Caco-2 (cell line): ENCODE measurements around the gene LRWD1. TPM values are rescaled to one million over a fixed set of nuclear protein-coding genes. Genes with fewer than 3 reads are reported as not detected.

ENCODE experiments used
- BruUV-seq: library from RNA; stranded (reverse); fragments of 400-500 nt; replicated peaks from 2 replicates; lab custom pipeline; 2021; lab: Mats Ljungman, UMichigan
- CTCF ChIA-PET: fragments of 300-600 bp; sonication (Branson Sonifier 250); formaldehyde crosslinking; loops from one replicate; lab custom pipeline; 2022; ENCODE audit warnings: antibody characterized with exemption; lab: Charles Lee
- POLR2A ChIA-PET: fragments of 300-600 bp; sonication (Branson Sonifier 250); formaldehyde crosslinking; loops from one replicate; lab custom pipeline; 2022; ENCODE audit warnings: antibody characterized with exemption; lab: Charles Lee
- DNase-seq, 2 experiments: peaks; one replicate each; pipeline versions ENCODE4 v3.0.0 to v3.0.0-alpha.2; 2020 to 2022
- H3K27me3 ChIP-seq: replicated peaks from 2 replicates; pipeline ENCODE4 v1.6.0; 2011; ENCODE audit warnings: low read length; ENCODE audit not compliant: control insufficient read depth, insufficient read depth
- H3K36me3 ChIP-seq: 2 replicates; pipeline ENCODE4 v1.5.1; 2011; ENCODE audit warnings: low read length; ENCODE audit not compliant: control insufficient read depth, insufficient read depth
- H3K4me1 ChIP-seq: fragments of 250-450 bp; sonication (Bioruptor Pico); 2 replicates; pipeline ENCODE4 v1.5.1; 2020; ENCODE audit warnings: mild to moderate bottlenecking
- H3K4me3 ChIP-seq: 2 replicates; pipeline ENCODE4 v1.5.1; 2011; ENCODE audit warnings: low read depth, mild to moderate bottlenecking, control low read depth, low read length
- H3K9me3 ChIP-seq: fragments of 250-450 bp; sonication (Bioruptor Pico); 2 replicates; pipeline ENCODE4 v1.5.1; 2020; ENCODE audit warnings: mild to moderate bottlenecking, moderate library complexity
- H3K27ac Mint-ChIP-seq: one replicate; pipeline ENCODE4 v1.8.0; 2022; ENCODE audit warnings: mixed read lengths; ENCODE audit not compliant: unreplicated experiment
- H3K27me3 Mint-ChIP-seq: one replicate; pipeline ENCODE4 v1.8.0; 2022; ENCODE audit warnings: mixed read lengths; ENCODE audit not compliant: insufficient read depth, unreplicated experiment
- H3K36me3 Mint-ChIP-seq: one replicate; pipeline ENCODE4 v1.8.0; 2022; ENCODE audit warnings: mild to moderate bottlenecking, mixed read lengths; ENCODE audit not compliant: insufficient read depth, unreplicated experiment
- H3K4me1 Mint-ChIP-seq: one replicate; pipeline ENCODE4 v1.8.0; 2022; ENCODE audit warnings: low read depth, mixed read lengths; ENCODE audit not compliant: unreplicated experiment
- H3K4me3 Mint-ChIP-seq: one replicate; pipeline ENCODE4 v1.8.0; 2022; ENCODE audit warnings: mild to moderate bottlenecking, moderate library complexity, mixed read lengths; ENCODE audit not compliant: unreplicated experiment
- H3K9me3 Mint-ChIP-seq: one replicate; pipeline ENCODE4 v1.8.0; 2022; ENCODE audit warnings: mixed read lengths; ENCODE audit not compliant: unreplicated experiment
- CTCF ChIP-seq, 2 experiments: fragments of 200-600 bp in 1 of 2; IDR thresholded peaks; 1 replicate in 1 of 2; 2 replicates in 1 of 2; pipeline versions ENCODE4 v1.5.1 to v1.8.0; 2011 to 2022; ENCODE audit warnings: antibody characterized with exemption in 1 of 2, control low read depth in 1 of 2, inconsistent platforms in 1 of 2, low read depth in 1 of 2, low read length in 1 of 2, mild to moderate bottlenecking in 1 of 2, moderate library complexity in 1 of 2; ENCODE audit not compliant: insufficient read depth in 1 of 2, severe bottlenecking in 1 of 2, unreplicated experiment in 1 of 2
- intact Hi-C: fragments of 100-400 bp; cut with micrococcal nuclease; formaldehyde crosslinking; loops from one replicate; pipeline ENCODE4 v1.10.0; 2022; ENCODE audit not compliant: unreplicated experiment
- total RNA-seq: library from RNA; stranded (reverse); gene quantifications from 2 replicates; pipeline ENCODE4 v1.2.3, GENCODE V29; 2022

The LRWD1 gene
- total RNA-seq, 1 experiment from 2014 or later: 23.6 TPM

DNA sequence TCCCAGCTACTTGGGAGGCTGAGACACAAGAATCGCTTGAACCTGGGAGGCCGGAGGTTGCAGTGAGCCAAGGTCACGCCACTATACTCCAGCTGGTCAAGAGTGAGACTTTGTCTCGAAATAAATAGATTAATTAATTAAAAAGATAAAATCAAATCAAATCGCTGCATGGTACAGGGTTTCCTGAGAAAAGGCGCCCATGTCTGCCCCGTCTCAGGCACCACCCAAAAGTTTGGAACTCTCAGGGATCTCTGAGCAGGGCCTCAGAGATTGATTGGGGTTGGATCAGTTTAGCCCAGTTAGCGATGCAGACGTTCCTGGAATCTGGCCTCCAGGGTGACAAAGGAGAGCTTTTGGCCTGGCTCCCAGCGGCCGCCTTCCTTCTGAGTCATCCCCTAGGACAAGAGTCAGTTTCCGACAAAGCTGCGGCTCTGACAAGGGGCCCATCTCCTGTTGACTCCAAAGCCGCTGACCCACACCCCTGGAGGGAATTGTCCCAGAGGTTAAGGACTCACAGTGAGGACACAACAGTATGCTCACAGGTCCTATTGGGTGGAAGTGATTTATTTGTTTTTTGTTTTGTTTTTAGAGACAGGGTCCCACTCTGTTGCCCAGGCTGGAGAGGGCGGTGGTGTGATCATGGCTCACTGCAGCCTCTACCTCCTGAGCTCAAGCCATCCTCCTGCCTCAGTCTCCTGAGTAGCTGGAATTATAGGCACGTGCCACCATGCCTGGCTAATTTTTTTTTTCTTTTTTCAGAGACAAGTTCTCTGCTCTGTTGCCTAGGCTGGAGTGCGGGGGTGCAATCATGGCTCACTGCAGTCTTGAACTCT is 24.6 kb upstream of the LRWD1 start:
- DNase-seq: peak; percentile 48 to 68
- H3K4me1 Mint-ChIP-seq: no peaks in the 10 kb centered on the region
- no peaks in the 10 kb centered on the region for H3K27me3 Mint-ChIP-seq
- no TSS peak for BruUV-seq
- ChIA-PET CTCF (no interaction called here), POLR2A (no interaction called here)
- intact Hi-C loops: no loop called here
- Histone ChIP-seq H3K9me3 (no peaks in the 10 kb centered on the region), H3K36me3 (no peaks in the 10 kb centered on the region), H3K27me3 (no peaks in the 10 kb centered on the region), H3K4me3 (no peak overlapping the region), H3K4me1 (peaks cover 7% of the 10 kb centered on the region; the same call in 1 of the 2 replicates)
- no peak overlapping the region for H3K4me3 Mint-ChIP-seq
- TF ChIP-seq CTCF (IDR thresholded peaks at IDR 0.05; ENCODE audit: insufficient read depth in 1 of 2, low read depth in 1 of 2, low read length in 1 of 2, severe bottlenecking in 1 of 2, unreplicated experiment in 1 of 2): no peak
- H3K9me3 Mint-ChIP-seq: no peaks in the 10 kb centered on the region
- peaks cover 10% of the 10 kb centered on the region for H3K36me3 Mint-ChIP-seq
- H3K27ac Mint-ChIP-seq: no peak overlapping the region

DNA sequence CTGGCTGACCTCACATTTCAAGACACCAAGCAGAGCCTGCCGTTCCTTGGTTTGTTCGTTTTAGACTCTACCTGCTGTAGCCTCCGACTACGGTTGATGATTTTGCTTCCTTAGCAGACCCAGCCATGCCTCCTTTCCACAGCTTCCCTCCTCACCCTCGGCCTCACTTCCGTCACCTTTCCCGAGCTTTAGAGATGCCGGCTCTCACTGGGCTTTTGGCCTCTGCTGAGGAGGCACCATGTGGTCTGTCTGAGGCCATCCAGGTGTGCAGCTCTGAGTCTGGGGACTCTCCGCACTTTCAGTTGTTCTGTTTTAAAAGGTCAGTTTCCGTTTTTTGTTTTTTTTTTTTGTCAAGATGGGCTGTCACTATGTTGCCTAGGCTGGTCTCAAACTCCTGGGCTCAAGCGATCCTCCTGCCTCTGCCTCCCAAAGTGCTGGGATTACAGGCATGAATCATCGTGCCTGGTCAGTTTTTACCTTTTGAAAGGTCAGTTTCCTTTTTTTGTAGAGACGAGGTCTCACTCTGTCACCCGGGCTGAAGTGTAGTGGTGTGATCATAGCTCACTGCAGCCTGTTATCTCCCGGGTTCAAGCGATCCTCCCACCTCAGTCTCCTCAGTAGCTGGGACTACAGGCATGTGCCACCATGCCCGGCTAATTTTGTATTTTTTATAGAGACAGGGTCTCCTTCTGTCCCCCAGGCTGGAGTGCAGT is 19.7 kb upstream of the LRWD1 start:
- Histone ChIP-seq H3K4me3 (no peak overlapping the region), H3K4me1 (peaks cover 4% of the 10 kb centered on the region; the same call in 1 of the 2 replicates), H3K36me3 (no peaks in the 10 kb centered on the region), H3K9me3 (no peaks in the 10 kb centered on the region), H3K27me3 (no peaks in the 10 kb centered on the region)
- no peak for TF ChIP-seq CTCF (IDR thresholded peaks at IDR 0.05; ENCODE audit: insufficient read depth in 1 of 2, low read depth in 1 of 2, low read length in 1 of 2, severe bottlenecking in 1 of 2, unreplicated experiment in 1 of 2)
- no peak overlapping the region for H3K4me3 Mint-ChIP-seq
- CTCF ChIA-PET: no interaction called here
- peaks cover 10% of the 10 kb centered on the region for H3K36me3 Mint-ChIP-seq
- no peaks in the 10 kb centered on the region for H3K4me1 Mint-ChIP-seq
- BruUV-seq: no TSS peak
- DNase-seq: no peak
- intact Hi-C loops: no loop called here
- POLR2A ChIA-PET: no interaction called here
- no peaks in the 10 kb centered on the region for H3K9me3 Mint-ChIP-seq
- no peak overlapping the region for H3K27ac Mint-ChIP-seq
- no peaks in the 10 kb centered on the region for H3K27me3 Mint-ChIP-seq

DNA sequence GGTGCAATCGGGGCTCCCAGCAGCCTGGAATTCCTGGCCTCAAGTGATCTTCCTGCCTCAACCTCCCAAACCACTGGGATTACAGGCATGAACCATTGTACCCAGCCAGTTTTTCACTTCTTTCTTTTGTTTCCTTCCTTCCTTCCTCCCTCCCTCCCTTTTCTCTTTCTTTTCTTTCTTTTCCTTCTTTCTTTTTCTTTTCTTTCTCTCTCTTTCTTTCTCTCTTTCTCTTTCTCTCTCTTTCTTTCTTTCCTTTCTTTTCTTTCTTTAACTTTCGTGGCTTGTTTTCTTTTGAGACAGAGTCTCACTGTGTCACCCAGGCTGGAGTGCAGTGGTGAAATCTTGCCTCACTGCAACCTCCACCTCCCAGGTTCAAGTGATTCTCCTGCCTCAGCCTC is 19.1 kb upstream of the LRWD1 start:
- H3K27me3 Mint-ChIP-seq: no peaks in the 10 kb centered on the region
- BruUV-seq: no TSS peak
- no peaks in the 10 kb centered on the region for H3K4me1 Mint-ChIP-seq
- H3K9me3 Mint-ChIP-seq: no peaks in the 10 kb centered on the region
- no peaks in the 10 kb centered on the region for H3K36me3 ChIP-seq
- H3K36me3 Mint-ChIP-seq: peaks cover 6% of the 10 kb centered on the region
- no peaks in the 10 kb centered on the region for H3K4me1 ChIP-seq
- no peak overlapping the region for H3K4me3 ChIP-seq
- TF ChIP-seq CTCF (IDR thresholded peaks at IDR 0.05; ENCODE audit: insufficient read depth in 1 of 2, low read depth in 1 of 2, low read length in 1 of 2, severe bottlenecking in 1 of 2, unreplicated experiment in 1 of 2): no peak
- CTCF ChIA-PET: no interaction called here
- no peak overlapping the region for H3K4me3 Mint-ChIP-seq
- no peak overlapping the region for H3K27ac Mint-ChIP-seq
- POLR2A ChIA-PET: no interaction called here
- intact Hi-C loops: no loop called here
- no peak for DNase-seq
- H3K9me3 ChIP-seq: no peaks in the 10 kb centered on the region
- H3K27me3 ChIP-seq: no peaks in the 10 kb centered on the region
